Stomach (tissue), 9 donors: ENCODE measurements around the gene CEP170. TPM values are rescaled to one million over a fixed set of nuclear protein-coding genes. Genes with fewer than 3 reads are reported as not detected.

Experiments
- DNase-seq, 2 donors: peaks; one replicate each; pipeline versions ENCODE4 v3.0.0 to v3.0.0-alpha.2; 2013 to 2019
- H3K27ac ChIP-seq, 5 donors: fragments of 200-600 bp in 4 of 5; sonication (generic) in 4 of 5; one replicate each; pipeline ENCODE4 v1.5.1; 2013 to 2019; ENCODE audit warnings: mild to moderate bottlenecking in 1 of 5, moderate library complexity in 1 of 5
- H3K27me3 ChIP-seq, 3 donors: fragments of 200-600 bp; sonication (generic); one replicate each; pipeline ENCODE4 v1.5.1; 2017 to 2019; ENCODE audit warnings: mixed run types in 1 of 3
- H3K36me3 ChIP-seq, 4 donors: fragments of 200-600 bp; sonication (generic); 1 replicate in 3 of 4; 2 replicates in 1 of 4; pipeline ENCODE4 v1.5.1; 2016 to 2019
- H3K4me1 ChIP-seq, 4 donors: fragments of 200-600 bp; sonication (generic); one replicate each; pipeline ENCODE4 v1.5.1; 2016 to 2019
- H3K4me3 ChIP-seq, 4 donors: fragments of 200-600 bp; sonication (generic) in 3 of 4; one replicate each; pipeline ENCODE4 v1.5.1; 2016 to 2019; ENCODE audit warnings: mild to moderate bottlenecking in 1 of 4
- H3K9me3 ChIP-seq, 4 donors: fragments of 200-600 bp; sonication (generic); one replicate each; pipeline ENCODE4 v1.5.1; 2016 to 2019
- CTCF ChIP-seq, 7 experiments: fragments of 450-650 bp in 4 of 7; fragments of 200-600 bp in 3 of 7; sonication (generic) in 3 of 7; IDR thresholded peaks; one replicate each; pipeline ENCODE4 v1.5.1; 2016 to 2019; ENCODE audit warnings: antibody characterized with exemption in 7 of 7, control low read depth in 2 of 7, mild to moderate bottlenecking in 1 of 7
- EP300 ChIP-seq: sonication (generic); formaldehyde crosslinking; IDR thresholded peaks from one replicate; pipeline ENCODE4 v1.6.1; 2017; ENCODE audit warnings: antibody characterized with exemption
- POLR2A ChIP-seq, 4 donors: fragments of 450-650 bp; IDR thresholded peaks; one replicate each; pipeline ENCODE4 v1.6.1; 2016; ENCODE audit warnings: antibody characterized with exemption in 4 of 4, control low read depth in 2 of 4, mild to moderate bottlenecking in 1 of 4, moderate library complexity in 1 of 4
- POLR2AphosphoS5 ChIP-seq, 3 donors: sonication (generic); formaldehyde crosslinking; IDR thresholded peaks; one replicate each; pipeline ENCODE4 v1.6.1; 2016; ENCODE audit warnings: antibody characterized with exemption in 3 of 3
- WGBS, 5 donors: extraction: QIAGEN DNeasy Blood & Tissue Kit in 3 of 5; methylation state at CpG; one replicate each; pipeline versions ENCODE4 v1.1.5 to v1.1.7; 2013 to 2018; 5-methylcytosine and 5-hydroxymethylcytosine counted together
- intact Hi-C: fragments of 100-400 bp; cut with DNase I; formaldehyde crosslinking; loops from one replicate; pipeline ENCODE4 v1.15.1; 2023; ENCODE audit warnings: low total_unique reads
- polyA plus RNA-seq, 3 donors: library from polyadenylated mRNA; stranded (reverse); fragments of 200-250 nt; gene quantifications; one replicate each; pipeline ENCODE4 v1.2.3, GENCODE V29; 2013
- total RNA-seq, 5 donors: library from RNA; depleted of rRNA; stranded (reverse); fragments of >200 nt; gene quantifications; one replicate each; pipeline versions ENCODE4 v1.1.0 to v1.2.3, GENCODE V29; 2014 to 2016
- donor health status: healthy with polysubstance abuse.
- donor health status: Bipolar disorder and iron deficiency.
- donor health status: healthy.

Gene CEP170
- total and polyA plus RNA-seq, 8 donors: 0.87 to 71.0 (median 12.9) TPM

- H3K27me3 ChIP-seq: no peaks in the 10 kb centered on the region
- peaks cover 0 to 36% (median 22%) of the 10 kb centered on the region in 4 donors for H3K36me3 ChIP-seq
- no peak for DNase-seq
- TF ChIP-seq CTCF (IDR thresholded peaks at IDR 0.05) (no peak), POLR2A (IDR thresholded peaks at IDR 0.05) (no peak), POLR2AphosphoS5 (IDR thresholded peaks at IDR 0.05) (no peak), EP300 (no peak)
- H3K9me3 ChIP-seq: no peaks in the 10 kb centered on the region
- 75 to 91% (median 85%) methylated on average over 12 to 13 of the region's 13 CpGs for WGBS, 5 donors
- no peak overlapping the region for H3K4me3 ChIP-seq
- peaks cover 10 to 60% (median 31%) of the 10 kb centered on the region in 4 donors for H3K4me1 ChIP-seq
- intact Hi-C loops: no loop called here
- peak overlapping the region in 2 of 5 donors; percentile 58 to 74 for H3K27ac ChIP-seq
Observed at GRCh38 chr1:243268751-243269460, 13.8 kb upstream of the CEP170 start.

- TF ChIP-seq POLR2AphosphoS5 (IDR thresholded peaks at IDR 0.05) (no peak), EP300 (no peak), POLR2A (IDR thresholded peaks at IDR 0.05) (no peak), CTCF (IDR thresholded peaks at IDR 0.05) (no peak)
- Histone ChIP-seq H3K27me3 (no peaks in the 10 kb centered on the region), H3K4me3 (no peak overlapping the region), H3K27ac (peak overlapping the region in 3 of 5 donors; percentile 14 to 74 (median 58)), H3K9me3 (no peaks in the 10 kb centered on the region), H3K4me1 (peaks cover 10 to 68% (median 32%) of the 10 kb centered on the region in 4 donors), H3K36me3 (peaks cover 0 to 29% (median 14%) of the 10 kb centered on the region in 4 donors)
- WGBS, 5 donors: 52 to 60% (median 57%) methylated on average over 12 of the region's 12 CpGs
- DNase-seq: peak in 1 of 2 donors; percentile 45
- intact Hi-C loops: no loop called here
Observed at GRCh38 chr1:243267914-243268653, 13.0 kb upstream of the CEP170 start.

GRCh38 chr1:243267471-243267880 is 12.4 kb upstream of the CEP170 start:
- Histone ChIP-seq H3K27ac (peak overlapping the region in 4 of 5 donors; percentile 13 to 74 (median 48)), H3K4me3 (no peak overlapping the region), H3K9me3 (no peaks in the 10 kb centered on the region), H3K36me3 (peaks cover 0 to 26% (median 13%) of the 10 kb centered on the region in 4 donors), H3K27me3 (no peaks in the 10 kb centered on the region), H3K4me1 (peaks cover 10 to 72% (median 34%) of the 10 kb centered on the region in 4 donors)
- WGBS, 5 donors: 77 to 94% (median 85%) methylated on average over 10 of the region's 10 CpGs
- intact Hi-C loops: no loop called here
- TF ChIP-seq CTCF (IDR thresholded peaks at IDR 0.05) (no peak), POLR2AphosphoS5 (IDR thresholded peaks at IDR 0.05) (no peak), EP300 (no peak), POLR2A (IDR thresholded peaks at IDR 0.05) (no peak)
- no peak for DNase-seq

- intact Hi-C loops: no loop called here
- Histone ChIP-seq H3K36me3 (peaks cover 0 to 13% (median 6%) of the 10 kb centered on the region in 4 donors), H3K27me3 (no peaks in the 10 kb centered on the region), H3K27ac (no peak overlapping the region), H3K4me3 (no peak overlapping the region), H3K9me3 (no peaks in the 10 kb centered on the region), H3K4me1 (peaks cover 10 to 72% (median 37%) of the 10 kb centered on the region in 4 donors)
- TF ChIP-seq POLR2AphosphoS5 (IDR thresholded peaks at IDR 0.05): no peak
- TF ChIP-seq EP300: no peak
- TF ChIP-seq POLR2A (IDR thresholded peaks at IDR 0.05): no peak
- TF ChIP-seq CTCF (IDR thresholded peaks at IDR 0.05): no peak
- 73 to 97% (median 94%) methylated on average over 4 of the region's 4 CpGs for WGBS, 5 donors
- no peak for DNase-seq
Observed at GRCh38 chr1:243266231-243266630, 11.2 kb upstream of the CEP170 start.
